IPS-18a (cell line): Measurements from ENCODE around the gene COX8C.
"Not testable (repeated sequence)": the region's sequence is repeated elsewhere in the genome, so short reads cannot be mapped to it uniquely, and the experiment has no call there.

Experiments used
- H3K27ac ChIP-seq: one replicate; pipeline ENCODE4 v1.5.1; 2013; ENCODE audit warnings: low read length
- H3K27me3 ChIP-seq: one replicate; pipeline ENCODE4 v1.6.1; 2013; ENCODE audit warnings: mild to moderate bottlenecking, low read length; ENCODE audit not compliant: control insufficient read depth, insufficient read depth
- H3K36me3 ChIP-seq: one replicate; pipeline ENCODE4 v1.6.1; 2013; ENCODE audit warnings: low read depth, low read length; ENCODE audit not compliant: control insufficient read depth
- H3K4me1 ChIP-seq: one replicate; pipeline ENCODE4 v1.6.1; 2013; ENCODE audit warnings: low read depth, low read length; ENCODE audit not compliant: control insufficient read depth
- H3K4me3 ChIP-seq: one replicate; pipeline ENCODE4 v1.5.1; 2013; ENCODE audit warnings: low read length
- H3K9ac ChIP-seq: one replicate; pipeline ENCODE4 v1.6.1; 2013; ENCODE audit warnings: mild to moderate bottlenecking, low read length, moderate library complexity
- H3K9me3 ChIP-seq: one replicate; pipeline ENCODE4 v1.6.1; 2013; ENCODE audit warnings: low read depth, low read length; ENCODE audit not compliant: control insufficient read depth

COX8C gene

GRCh38 chr14:93337143-93337753 is 9.7 kb upstream of the COX8C start:
- Histone ChIP-seq H3K36me3 (no peaks in the 10 kb centered on the region), H3K27me3 (no peaks in the 10 kb centered on the region), H3K4me1 (peaks cover 17% of the 10 kb centered on the region), H3K4me3 (no peak overlapping the region), H3K27ac (no peak overlapping the region), H3K9ac (no peak overlapping the region), H3K9me3 (peaks cover 15% of the 10 kb centered on the region)

GRCh38 chr14:93337884-93338283 is 9.1 kb upstream of the COX8C start:
- H3K4me1 ChIP-seq = peaks cover 20% of the 10 kb centered on the region
- H3K27me3 ChIP-seq = no peaks in the 10 kb centered on the region
- H3K4me3 ChIP-seq = no peak overlapping the region
- peaks cover 18% of the 10 kb centered on the region for H3K9me3 ChIP-seq
- no peaks in the 10 kb centered on the region for H3K36me3 ChIP-seq
- H3K9ac ChIP-seq = no peak overlapping the region
- H3K27ac ChIP-seq = no peak overlapping the region

- Histone ChIP-seq H3K27me3 (no peaks in the 10 kb centered on the region), H3K9me3 (peaks cover 18% of the 10 kb centered on the region), H3K4me3 (no peak overlapping the region), H3K27ac (peak overlapping the region; percentile 75), H3K36me3 (no peaks in the 10 kb centered on the region), H3K9ac (peak overlapping the region; percentile 48), H3K4me1 (peaks cover 24% of the 10 kb centered on the region)
Observed at GRCh38 chr14:93343266-93343665, 3.7 kb upstream of the COX8C start.

- Histone ChIP-seq H3K27me3 (no peaks in the 10 kb centered on the region), H3K36me3 (no peaks in the 10 kb centered on the region), H3K9me3 (peaks cover 18% of the 10 kb centered on the region), H3K27ac (peak overlapping the region; percentile 75), H3K4me1 (peaks cover 24% of the 10 kb centered on the region), H3K4me3 (peak overlapping the region; percentile 45), H3K9ac (peak overlapping the region; percentile 48)
Observed at GRCh38 chr14:93343797-93344196, 3.2 kb upstream of the COX8C start.

- Histone ChIP-seq H3K4me3 (no peak overlapping the region), H3K27ac (no peak overlapping the region), H3K4me1 (peaks cover 22% of the 10 kb centered on the region), H3K9me3 (no peaks in the 10 kb centered on the region), H3K9ac (no peak overlapping the region), H3K36me3 (no peaks in the 10 kb centered on the region), H3K27me3 (no peaks in the 10 kb centered on the region)
Observed at GRCh38 chr14:93347850-93348249, 868 bp downstream of the COX8C start.

GRCh38 chr14:93348292-93348691 is 1.3 kb downstream of the COX8C start:
- no peaks in the 10 kb centered on the region for H3K27me3 ChIP-seq
- peaks cover 18% of the 10 kb centered on the region for H3K4me1 ChIP-seq
- H3K9ac ChIP-seq = no peak overlapping the region
- no peak overlapping the region for H3K27ac ChIP-seq
- no peak overlapping the region for H3K4me3 ChIP-seq
- no peaks in the 10 kb centered on the region for H3K9me3 ChIP-seq
- H3K36me3 ChIP-seq = no peaks in the 10 kb centered on the region

- H3K36me3 ChIP-seq, H3K9ac ChIP-seq: not testable (repeated sequence)
Observed at GRCh38 chr14:93354873-93355272, 7.9 kb downstream of the COX8C start.

GRCh38 chr14:93368996-93369712 is 22.2 kb downstream of the COX8C start:
- no peak overlapping the region for H3K9ac ChIP-seq
- H3K4me1 ChIP-seq = no peaks in the 10 kb centered on the region
- no peak overlapping the region for H3K4me3 ChIP-seq
- no peaks in the 10 kb centered on the region for H3K9me3 ChIP-seq
- no peaks in the 10 kb centered on the region for H3K36me3 ChIP-seq
- H3K27me3 ChIP-seq = no peaks in the 10 kb centered on the region
- H3K27ac ChIP-seq = no peak overlapping the region

More at GRCh38 chr14:93354873-93355272, 7.9 kb downstream of the COX8C start:
- not testable (repeated sequence) for H3K4me3 ChIP-seq, H3K27ac ChIP-seq, H3K27me3 ChIP-seq, H3K9me3 ChIP-seq, H3K4me1 ChIP-seq

GRCh38 chr14:93369713-93370266 is 22.8 kb downstream of the COX8C start:
- Histone ChIP-seq H3K27me3 (no peaks in the 10 kb centered on the region), H3K36me3 (no peaks in the 10 kb centered on the region), H3K9me3 (no peaks in the 10 kb centered on the region), H3K4me1 (no peaks in the 10 kb centered on the region), H3K27ac (no peak overlapping the region), H3K9ac (no peak overlapping the region), H3K4me3 (no peak overlapping the region)

- Histone ChIP-seq H3K27me3 (no peaks in the 10 kb centered on the region), H3K9me3 (no peaks in the 10 kb centered on the region), H3K27ac (no peak overlapping the region), H3K4me3 (no peak overlapping the region), H3K36me3 (no peaks in the 10 kb centered on the region), H3K9ac (no peak overlapping the region), H3K4me1 (no peaks in the 10 kb centered on the region)
Observed at GRCh38 chr14:93375673-93376156, 28.7 kb downstream of the COX8C start.

GRCh38 chr14:93379831-93380230 is 32.8 kb downstream of the COX8C start:
- H3K4me1 ChIP-seq = no peaks in the 10 kb centered on the region
- no peak overlapping the region for H3K4me3 ChIP-seq
- no peaks in the 10 kb centered on the region for H3K27me3 ChIP-seq
- H3K36me3 ChIP-seq = no peaks in the 10 kb centered on the region
- H3K9me3 ChIP-seq = no peaks in the 10 kb centered on the region
- no peak overlapping the region for H3K27ac ChIP-seq
- no peak overlapping the region for H3K9ac ChIP-seq
